SK-N-MC (cell line): ENCODE measurements around the gene TMEM41A.

ENCODE experiments used
- EZH2 ChIP-seq: fragments of 200-600 bp; sonication (generic); IDR thresholded peaks from one replicate; pipeline ENCODE4 v1.6.1; 2017; ENCODE audit warnings: antibody characterized with exemption
- FOXP2 ChIP-seq: optimal IDR thresholded peaks from 2 replicates; pipeline ENCODE3; 2011; ENCODE audit warnings: mild to moderate bottlenecking, moderate library complexity; ENCODE audit not compliant: insufficient read depth; ENCODE audit errors: extremely low read length, control extremely low read depth
- POLR2AphosphoS5 ChIP-seq: IDR thresholded peaks from 2 replicates; pipeline ENCODE4 v1.6.1; 2012; ENCODE audit warnings: mild to moderate bottlenecking, low read depth, low read length, borderline replicate concordance

GRCh38 chr3:185526349-185526951, 27.6 kb upstream of the TMEM41A start:
- TF ChIP-seq POLR2AphosphoS5 (no peak), EZH2 (no peak), FOXP2 (no peak)
